ENCODE data around the gene CA12.

GRCh38 chr15:63364399-63365272 is 17.0 kb downstream of the CA12 start:
- TF ChIP-seq CTCF (IDR thresholded peaks at IDR 0.05; ENCODE audit: low read depth, low read length, missing input control) (no peak), FOXA1 (IDR thresholded peaks at IDR 0.05) (no peak), GABPA (IDR thresholded peaks at IDR 0.05 in 1 of 2, conservative IDR thresholded peaks at IDR 0.05 in 1 of 2) (no peak), REST (IDR thresholded peaks at IDR 0.05) (no peak), YY1 (IDR thresholded peaks at IDR 0.05) (no peak), MAX (IDR thresholded peaks at IDR 0.05) (no peak), TAF1 (conservative IDR thresholded peaks at IDR 0.05) (no peak), HNF4A (conservative IDR thresholded peaks at IDR 0.05) (no peak), SP1 (IDR thresholded peaks at IDR 0.05) (no peak)
